ENCODE measurements around the gene THBS3. TPM values are rescaled to one million over a fixed set of nuclear protein-coding genes. Genes with fewer than 3 reads are reported as not detected.

Gene THBS3
- total and polyA plus RNA-seq, 2 of the 13 experiments (the other 11 are each of a cell fraction or from before 2014, with no cell fraction given), result 0.86 to 3.6 TPM

- peak; percentile 69; the same call in 1 of the 2 replicates for TF ChIP-seq THAP9 (CRISPR knock-in tag; IDR thresholded peaks at IDR 0.05; ENCODE audit: borderline replicate concordance)
- TF ChIP-seq HMGXB4 (CRISPR knock-in tag; IDR thresholded peaks at IDR 0.05; ENCODE audit: borderline replicate concordance in 1 of 2, low read depth in 1 of 2), result peak; percentile 85 to 95
- TF ChIP-seq FOXC1 (CRISPR knock-in tag; IDR thresholded peaks at IDR 0.05; ENCODE audit: borderline replicate concordance), result no peak
Measured at GRCh38 chr1:155250633-155251449, 43.1 kb upstream of the THBS3 start (continued).

- TF ChIP-seq ZNF850 (CRISPR knock-in tag; conservative IDR thresholded peaks at IDR 0.05) (0 out of 2 replicates have a peak, but pooled peaks have one; percentile 17), MLLT10 (CRISPR knock-in tag; IDR thresholded peaks at IDR 0.05) (no peak), ZMYM2 (CRISPR knock-in tag; IDR thresholded peaks at IDR 0.05) (peak; percentile 31; the same call in 1 of the 2 replicates)
- H3K9ac ChIP-seq (ENCODE audit: insufficient read depth, low read depth, low read length), result peak overlapping the region; percentile 26; the same call in 1 of the 2 replicates
Measured at GRCh38 chr1:155250246-155250632, 42.5 kb upstream of the THBS3 start.

More at GRCh38 chr1:155250246-155250632, 42.5 kb upstream of the THBS3 start:
- H3K4me2 ChIP-seq (ENCODE audit: low read depth, low read length), result no peak overlapping the region; the same call in 1 of the 2 replicates
- H3K27me3 ChIP-seq (ENCODE audit: control insufficient read depth in 1 of 2, insufficient read depth in 2 of 2, low read length in 2 of 2), result no peaks in the 10 kb centered on the region
- DNase-seq (ENCODE audit: low spot score) (no peak), FAIRE-seq (no peak), ATAC-seq (no peak)
- H4K20me1 ChIP-seq (ENCODE audit: insufficient read depth, low read length), result no peaks in the 10 kb centered on the region
- POLR2A ChIA-PET, result interaction anchor here (1.3 to 3.0 kb wide), 11 partner anchors 10 to 312 kb away, joined by 3 to 24 read pairs (median 12); partner anchors contain the start of genes ASH1L, CLK2, FDPS and SCAMP3
- H3K9me3 ChIP-seq (ENCODE audit: low read length), result no peaks in the 10 kb centered on the region
- CTCF ChIA-PET (ENCODE audit: low intra/inter-chr PET ratio, low total read pairs), result interaction anchor here (0.8 to 4.0 kb wide), 5 partner anchors 8 to 341 kb away, joined by 3 to 71 read pairs (median 14); partner anchors contain the start of gene FDPS
- H3K36me3 ChIP-seq (replicated peaks in 1 of 2; ENCODE audit: control insufficient read depth in 1 of 2, insufficient read depth in 2 of 2, low read length in 2 of 2), result peaks cover 1 to 9% of the 10 kb centered on the region in 2 experiments; a peak in 2 of 5 replicates
- H3K4me1 ChIP-seq (ENCODE audit: insufficient read depth, low read length), result peaks cover 39% of the 10 kb centered on the region
- in situ Hi-C loops (cut with HindIII; ENCODE audit: extremely low pct_ligation_motif_present, low pct_unique_long_range_greater_than_20kb) (loop anchor here (10.0 kb wide), 1 partner anchor 55 kb away; the partner anchor contains the start of genes FDPS and PKLR), intact Hi-C loops (cut with micrococcal nuclease; ENCODE audit: unreplicated experiment) (loop anchor here (1.0 to 2.0 kb wide), 4 partner anchors 43 to 341 kb away; partner anchors contain the start of gene THBS3)
- BruUV-seq (replicated peaks), result no TSS peak
- peaks cover 8% of the 10 kb centered on the region for H3K79me2 ChIP-seq (ENCODE audit: insufficient read depth, low read length)
- H3K27ac ChIP-seq (ENCODE audit: extremely low read length, insufficient read depth, low read length), result peak overlapping the region; percentile 71
- no peak overlapping the region for H2AFZ ChIP-seq (ENCODE audit: low read length)
- 95% methylated on average over 11 of the region's 28 CpGs for WGBS (ENCODE audit: low lambda C conversion rate)
- no peak overlapping the region for H3K4me3 ChIP-seq (replicated peaks in 1 of 3; ENCODE audit: insufficient read depth in 1 of 3, low read depth in 2 of 3, low read length in 3 of 3)
